Measurements from ENCODE around the gene TOP3B. TPM values are rescaled to one million over a fixed set of nuclear protein-coding genes. Genes with fewer than 3 reads are reported as not detected.
A peak's percentile ranks its signal among the peaks of the same experiment; 100 is the strongest.

Gene TOP3B
- total and polyA plus RNA-seq, 10 of the 15 experiments (the other 5 are each of a cell fraction or from before 2014, with no cell fraction given), result 0.60 to 47.3 (median 33.7) TPM

- no peak overlapping the region for H3K27ac ChIP-seq (ENCODE audit: control insufficient read depth, insufficient read depth)
- WGBS (ENCODE audit: insufficient coverage, insufficient replicate concordance, low lambda C conversion rate, missing lambda C conversion rate), result 57% methylated on average over 16 of the region's 16 CpGs
Observed at GRCh38 chr22:21947040-21948014, 35.3 kb downstream of the TOP3B start.

More at GRCh38 chr22:21947040-21948014, 35.3 kb downstream of the TOP3B start:
- POLR2A ChIA-PET, result no interaction called here
- SMC1A ChIA-PET (ENCODE audit: uncharacterized antibody, unreplicated experiment), result no interaction called here
- H2AFZ ChIP-seq (ENCODE audit: control insufficient read depth, low read depth, low read length), result no peak overlapping the region
- in situ Hi-C loops (cut with MboI), result loop anchor here (5.0 kb wide), 1 partner anchor 235 kb away; no protein-coding TSS in a partner anchor
- H3K36me3 ChIP-seq (ENCODE audit: control insufficient read depth in 2 of 2, insufficient read depth in 2 of 2, low read length in 1 of 2), result no peaks in the 10 kb centered on the region
- H3K4me2 ChIP-seq (ENCODE audit: control insufficient read depth, insufficient read depth), result no peak overlapping the region
- FAIRE-seq (no peak), ATAC-seq (no peak), DNase-seq (ENCODE audit: low read depth, low spot score) (no peak)
- H4K20me1 ChIP-seq (ENCODE audit: control insufficient read depth, insufficient read depth), result no peaks in the 10 kb centered on the region
- TF ChIP-seq RAD21 (IDR thresholded peaks at IDR 0.05; ENCODE audit: insufficient read depth, low read depth, low read length) (peak; percentile 18; the same call in 1 of the 2 replicates), CTCF (IDR thresholded peaks at IDR 0.05 in 2 of 3, conservative IDR thresholded peaks at IDR 0.05 in 1 of 3; ENCODE audit: control insufficient read depth in 2 of 3, extremely low read depth in 1 of 3, insufficient read depth in 1 of 3, low read depth in 3 of 3, low read length in 3 of 3) (peak in 2 of 3 experiments; percentile 3 to 13; a peak in 2 of 6 replicates), ATF7 (IDR thresholded peaks at IDR 0.05; ENCODE audit: low read depth) (no peak), USF2 (IDR thresholded peaks at IDR 0.05; ENCODE audit: borderline replicate concordance, low read depth, low read length) (no peak), SUPT20H (IDR thresholded peaks at IDR 0.05; ENCODE audit: borderline replicate concordance, control insufficient read depth, low read depth, low read length) (no peak), ASH2L (IDR thresholded peaks at IDR 0.05; ENCODE audit: borderline replicate concordance, low read depth) (no peak), EZH2 (IDR thresholded peaks at IDR 0.05; ENCODE audit: borderline replicate concordance, control insufficient read depth, low read depth, low read length) (no peak), ZSCAN29 (IDR thresholded peaks at IDR 0.05) (no peak)
- CTCF ChIA-PET, result interaction anchor here (7.2 kb wide), 1 partner anchor 8 kb away, joined by 82 read pairs; no protein-coding TSS in a partner anchor
- RAD21 ChIA-PET (ENCODE audit: unreplicated experiment), result no interaction called here
- peaks cover 3% of the 10 kb centered on the region; the same call in 1 of the 2 replicates for H3K4me1 ChIP-seq (ENCODE audit: control insufficient read depth, insufficient read depth, low read length)
- H3K9me3 ChIP-seq (replicated peaks; ENCODE audit: control insufficient read depth, insufficient read depth, low read length), result no peaks in the 10 kb centered on the region
- BruUV-seq (replicated peaks), result no TSS peak
- H3K79me2 ChIP-seq (ENCODE audit: control insufficient read depth, insufficient read depth, low read length), result no peaks in the 10 kb centered on the region
- intact Hi-C loops (cut with micrococcal nuclease; ENCODE audit: unreplicated experiment), result no loop called here
- H3K9ac ChIP-seq (ENCODE audit: control insufficient read depth, insufficient read depth, low read length), result no peak overlapping the region
- no peaks in the 10 kb centered on the region for H3K27me3 ChIP-seq (replicated peaks in 1 of 2; ENCODE audit: control insufficient read depth in 2 of 2, insufficient read depth in 2 of 2, low read length in 1 of 2)
- no peak overlapping the region for H3K4me3 ChIP-seq
